ENCODE data around the gene HSD17B4. TPM values are rescaled to one million over a fixed set of nuclear protein-coding genes. Genes with fewer than 3 reads are reported as not detected.
A peak's percentile ranks its signal among the peaks of the same experiment; 100 is the strongest.
"Not testable (repeated sequence)": the region's sequence is repeated elsewhere in the genome, so short reads cannot be mapped to it uniquely, and the experiment has no call there.

The HSD17B4 gene
- total RNA-seq, 4 donors from 2014 or later: 71.6 to 90.6 (median 86.2) TPM

DNA sequence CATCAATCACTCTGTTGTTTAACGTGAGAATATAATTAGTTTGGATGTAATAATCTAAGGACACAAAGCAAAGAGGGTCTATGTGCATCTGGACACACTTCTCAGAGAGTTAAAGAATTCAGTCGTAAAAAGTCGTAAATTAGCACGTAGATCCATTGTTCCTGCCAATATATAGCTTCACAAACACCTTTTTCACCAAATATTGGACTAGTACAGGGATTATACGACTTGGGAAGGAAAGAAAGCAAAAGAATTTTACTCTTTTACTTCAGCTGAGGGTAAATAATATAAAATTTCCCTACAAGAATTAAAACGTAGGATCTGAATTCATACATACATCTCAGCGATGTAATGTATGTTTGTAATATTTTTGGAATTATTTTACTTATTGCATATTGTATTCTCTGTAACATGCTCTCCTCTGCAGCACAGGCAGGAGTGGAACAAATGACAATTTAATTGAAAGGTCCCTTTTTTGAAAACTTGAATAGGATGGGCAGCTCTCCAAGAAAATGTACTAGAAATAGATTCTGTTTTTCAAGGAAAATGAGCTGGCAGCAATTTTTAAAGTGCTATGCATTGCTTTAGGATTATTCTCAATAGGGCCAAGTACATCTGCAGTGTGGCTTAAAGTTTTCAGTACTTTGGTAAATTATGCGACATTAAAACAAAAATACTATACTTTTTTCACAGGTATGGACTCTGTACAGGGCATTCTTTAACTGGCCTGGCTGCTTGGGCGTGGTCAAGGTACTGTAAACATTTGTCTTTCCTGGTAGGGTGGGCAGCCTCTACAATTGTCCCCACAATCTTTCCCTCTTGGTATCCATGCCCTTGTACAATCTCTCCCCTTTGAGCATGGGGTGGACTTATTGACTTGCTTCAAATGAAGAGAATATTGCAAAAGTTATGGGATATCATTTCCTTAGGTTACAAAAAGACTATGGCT, 39.7 kb upstream of the HSD17B4 start:
- H3K4me3 ChIP-seq: peak overlapping the region; percentile 51 to 66 (median 58)
- TF ChIP-seq, protein P1, sequence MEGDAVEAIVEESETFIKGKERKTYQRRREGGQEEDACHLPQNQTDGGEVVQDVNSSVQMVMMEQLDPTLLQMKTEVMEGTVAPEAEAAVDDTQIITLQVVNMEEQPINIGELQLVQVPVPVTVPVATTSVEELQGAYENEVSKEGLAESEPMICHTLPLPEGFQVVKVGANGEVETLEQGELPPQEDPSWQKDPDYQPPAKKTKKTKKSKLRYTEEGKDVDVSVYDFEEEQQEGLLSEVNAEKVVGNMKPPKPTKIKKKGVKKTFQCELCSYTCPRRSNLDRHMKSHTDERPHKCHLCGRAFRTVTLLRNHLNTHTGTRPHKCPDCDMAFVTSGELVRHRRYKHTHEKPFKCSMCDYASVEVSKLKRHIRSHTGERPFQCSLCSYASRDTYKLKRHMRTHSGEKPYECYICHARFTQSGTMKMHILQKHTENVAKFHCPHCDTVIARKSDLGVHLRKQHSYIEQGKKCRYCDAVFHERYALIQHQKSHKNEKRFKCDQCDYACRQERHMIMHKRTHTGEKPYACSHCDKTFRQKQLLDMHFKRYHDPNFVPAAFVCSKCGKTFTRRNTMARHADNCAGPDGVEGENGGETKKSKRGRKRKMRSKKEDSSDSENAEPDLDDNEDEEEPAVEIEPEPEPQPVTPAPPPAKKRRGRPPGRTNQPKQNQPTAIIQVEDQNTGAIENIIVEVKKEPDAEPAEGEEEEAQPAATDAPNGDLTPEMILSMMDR (IDR thresholded peaks at IDR 0.05): no peak
- TF ChIP-seq POLR2AphosphoS5 (IDR thresholded peaks at IDR 0.05) (no peak), POLR2A (IDR thresholded peaks at IDR 0.05; ENCODE audit: low read depth) (no peak), EP300 (IDR thresholded peaks at IDR 0.05) (no peak)
- 34% methylated on average over 9 of the region's 9 CpGs for WGBS
- H3K27me3 ChIP-seq: no peaks in the 10 kb centered on the region
- H3K9me3 ChIP-seq: no peaks in the 10 kb centered on the region
- peak overlapping the region in 2 of 4 donors; percentile 79 to 83 for H3K27ac ChIP-seq (replicated peaks in 1 of 4)
- intact Hi-C loops (cut with DNase I): loop anchor here (5.0 to 10.0 kb wide), 5 partner anchors 55 to 425 kb away; partner anchors contain the start of genes DMXL1, DTWD2 and TNFAIP8
- H3K36me3 ChIP-seq: no peaks in the 10 kb centered on the region
- no peak for DNase-seq (ENCODE audit: extremely low spot score)
- H3K4me1 ChIP-seq: peaks cover 8 to 23% (median 20%) of the 10 kb centered on the region in 4 donors

GRCh38 chr5:119414124-119414734, 38.1 kb upstream of the HSD17B4 start:
- H3K27me3 ChIP-seq; H3K9me3 ChIP-seq; H3K36me3 ChIP-seq; H3K27ac ChIP-seq (replicated peaks in 1 of 4); DNase-seq (ENCODE audit: extremely low spot score); H3K4me3 ChIP-seq: not testable (repeated sequence)
- 83% methylated on average over 13 of the region's 13 CpGs for WGBS
- intact Hi-C loops (cut with DNase I): loop anchor here (5.0 to 10.0 kb wide), 5 partner anchors 57 to 427 kb away; partner anchors contain the start of genes DMXL1, DTWD2 and TNFAIP8
- H3K4me1 ChIP-seq: peaks cover 8 to 36% (median 31%) of the 10 kb centered on the region in 4 donors

DNA sequence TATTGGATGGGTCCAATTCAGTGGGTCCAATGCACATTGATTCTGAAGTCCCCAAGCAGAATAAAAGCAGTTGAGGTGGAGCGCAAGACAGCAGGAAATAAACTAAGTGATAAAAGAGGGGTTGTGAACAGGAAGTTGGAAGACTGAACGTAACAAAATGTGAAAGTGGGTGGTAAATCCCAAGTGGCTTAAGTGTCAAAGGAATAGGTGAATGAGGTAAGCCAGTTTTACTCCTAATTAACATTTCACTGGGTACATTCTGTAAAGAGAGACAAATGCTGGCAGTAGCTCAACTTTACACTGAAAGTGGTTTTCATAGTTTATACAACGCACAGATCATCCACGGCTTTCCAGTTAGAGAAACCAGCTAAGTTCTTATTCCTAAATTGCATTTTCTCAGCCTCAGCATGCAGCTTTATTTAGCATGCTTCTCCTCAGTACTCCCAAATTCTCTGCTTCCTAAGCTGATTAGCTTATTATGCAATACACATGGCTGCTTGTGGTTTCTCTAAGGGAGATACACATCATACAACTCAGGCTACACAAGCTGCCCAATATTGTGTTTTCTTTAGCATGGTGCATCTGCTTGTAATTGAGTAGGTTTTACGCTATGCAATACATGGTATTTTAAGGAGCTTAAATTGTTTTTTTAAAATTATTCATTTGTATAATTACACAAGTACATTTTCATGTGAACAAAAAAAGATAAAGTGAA, 34.2 kb upstream of the HSD17B4 start:
- DNase-seq (ENCODE audit: extremely low spot score): no peak
- no peaks in the 10 kb centered on the region for H3K27me3 ChIP-seq
- intact Hi-C loops (cut with DNase I): loop anchor here (10.0 kb wide), 1 partner anchor 343 kb away; the partner anchor contains the start of gene DMXL1
- no peaks in the 10 kb centered on the region for H3K9me3 ChIP-seq
- H3K36me3 ChIP-seq: no peaks in the 10 kb centered on the region
- 54% methylated on average over 5 of the region's 5 CpGs for WGBS
- no peak for TF ChIP-seq POLR2AphosphoS5 (IDR thresholded peaks at IDR 0.05)
- TF ChIP-seq, protein P1 (IDR thresholded peaks at IDR 0.05): no peak
- TF ChIP-seq POLR2A (IDR thresholded peaks at IDR 0.05; ENCODE audit: low read depth): no peak
- no peak for TF ChIP-seq EP300 (IDR thresholded peaks at IDR 0.05)
- H3K4me3 ChIP-seq: no peak overlapping the region
- H3K4me1 ChIP-seq: peaks cover 0 to 19% (median 12%) of the 10 kb centered on the region in 4 donors
- peak overlapping the region in 2 of 4 donors; percentile 8 to 22 for H3K27ac ChIP-seq (replicated peaks in 1 of 4)

DNA sequence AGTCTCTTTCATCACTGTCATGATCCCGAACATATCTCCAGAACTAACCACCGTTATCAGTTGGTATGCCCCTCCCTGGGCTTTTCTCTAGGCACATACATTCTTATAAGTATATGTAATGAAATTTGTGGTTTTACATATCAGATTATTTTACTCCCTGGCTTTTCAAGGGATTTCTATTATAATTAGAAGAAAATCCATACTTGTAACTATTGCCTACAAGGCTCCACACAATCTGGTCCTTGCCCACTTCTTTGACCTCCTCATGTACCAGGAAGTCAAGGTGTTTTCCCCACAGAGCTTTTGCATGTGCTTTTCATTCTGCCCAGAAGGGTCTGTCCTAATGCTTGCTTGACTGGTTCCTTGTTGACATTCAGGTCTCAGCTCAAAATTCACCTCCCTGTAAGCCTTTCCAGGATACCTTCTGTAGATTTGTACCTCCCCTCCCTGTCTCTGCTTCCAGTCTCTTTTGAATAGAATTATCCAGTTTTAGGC, 33.6 kb upstream of the HSD17B4 start:
- intact Hi-C loops (cut with DNase I): loop anchor here (10.0 kb wide), 1 partner anchor 344 kb away; the partner anchor contains the start of gene DMXL1

More for the DNA sequence above, 33.6 kb upstream of the HSD17B4 start:
- no peak for TF ChIP-seq POLR2AphosphoS5 (IDR thresholded peaks at IDR 0.05)
- no peak for TF ChIP-seq EP300 (IDR thresholded peaks at IDR 0.05)
- TF ChIP-seq, protein P1 (IDR thresholded peaks at IDR 0.05): no peak
- no peak for TF ChIP-seq POLR2A (IDR thresholded peaks at IDR 0.05; ENCODE audit: low read depth)
- 67% methylated on average over 2 of the region's 2 CpGs for WGBS
- DNase-seq (ENCODE audit: extremely low spot score): no peak
- Histone ChIP-seq H3K9me3 (no peaks in the 10 kb centered on the region), H3K27ac (replicated peaks in 1 of 4) (no peak overlapping the region), H3K4me1 (peaks cover 0 to 20% (median 12%) of the 10 kb centered on the region in 4 donors), H3K4me3 (no peak overlapping the region), H3K27me3 (no peaks in the 10 kb centered on the region), H3K36me3 (no peaks in the 10 kb centered on the region)

Measured in esophagus muscularis mucosa (tissue), 4 donors.